Liver (tissue), 9 donors: ENCODE measurements around the gene PLXNA3. TPM values are rescaled to one million over a fixed set of nuclear protein-coding genes. Genes with fewer than 3 reads are reported as not detected.
A peak's percentile ranks its signal among the peaks of the same experiment; 100 is the strongest.

Experiments
- DNase-seq: peaks from one replicate; pipeline ENCODE4 v3.0.0-alpha.2; 2017; ENCODE audit warnings: low spot score
- H3K27ac ChIP-seq, 2 donors: one replicate each; pipeline ENCODE4 v1.7.0; 2013; ENCODE audit warnings: inconsistent platforms in 2 of 2, low read length in 2 of 2, control low read depth in 1 of 2, low read depth in 1 of 2, mild to moderate bottlenecking in 1 of 2
- H3K27me3 ChIP-seq, 4 donors: one replicate each; pipeline versions ENCODE4 v1.6.1 to v1.7.0; 2013; ENCODE audit warnings: low read length in 3 of 4, inconsistent platforms in 1 of 4, mild to moderate bottlenecking in 1 of 4, moderate library complexity in 1 of 4; ENCODE audit not compliant: control insufficient read depth in 4 of 4, insufficient read depth in 4 of 4
- H3K36me3 ChIP-seq, 4 donors: one replicate each; pipeline versions ENCODE4 v1.6.1 to v1.7.0; 2013; ENCODE audit warnings: low read length in 3 of 4, mild to moderate bottlenecking in 3 of 4, low read depth in 1 of 4, moderate library complexity in 1 of 4; ENCODE audit not compliant: control insufficient read depth in 4 of 4, insufficient read depth in 3 of 4
- H3K4me1 ChIP-seq, 4 donors: one replicate each; pipeline versions ENCODE4 v1.6.1 to v1.7.0; 2013; ENCODE audit warnings: low read length in 3 of 4, mild to moderate bottlenecking in 3 of 4, moderate library complexity in 1 of 4; ENCODE audit not compliant: control insufficient read depth in 4 of 4, insufficient read depth in 4 of 4
- H3K4me3 ChIP-seq, 3 donors: one replicate each; pipeline versions ENCODE4 v1.6.1 to v1.7.0; 2013; ENCODE audit warnings: low read length in 3 of 3, control low read depth in 1 of 3, low read depth in 1 of 3, mild to moderate bottlenecking in 1 of 3
- H3K9ac ChIP-seq, 2 donors: one replicate each; pipeline ENCODE4 v1.7.0; 2013; ENCODE audit warnings: low read length in 2 of 2, mild to moderate bottlenecking in 2 of 2, moderate library complexity in 2 of 2, control low read depth in 1 of 2, low read depth in 1 of 2
- H3K9me3 ChIP-seq, 4 donors: one replicate each; pipeline versions ENCODE4 v1.6.1 to v1.7.0; 2013; ENCODE audit warnings: low read length in 3 of 4; ENCODE audit not compliant: control insufficient read depth in 4 of 4
- FOXA1 ChIP-seq: IDR thresholded peaks from 2 replicates; pipeline ENCODE4 v1.6.1; 2016; ENCODE audit warnings: antibody characterized with exemption
- FOXA2 ChIP-seq: IDR thresholded peaks from 2 replicates; pipeline ENCODE4 v1.6.1; 2016; ENCODE audit warnings: antibody characterized with exemption
- GABPA ChIP-seq, 2 donors: IDR thresholded peaks in 1 of 2; conservative IDR thresholded peaks in 1 of 2; 2 replicates each; pipeline ENCODE4 v1.6.1; 2016; ENCODE audit warnings: antibody characterized with exemption in 2 of 2, mild to moderate bottlenecking in 1 of 2, moderate library complexity in 1 of 2
- HNF4A ChIP-seq, 2 donors: conservative IDR thresholded peaks; 2 replicates each; pipeline ENCODE4 v1.6.1; 2016; ENCODE audit warnings: antibody characterized with exemption in 2 of 2, mild to moderate bottlenecking in 2 of 2
- JUND ChIP-seq, 2 donors: IDR thresholded peaks; 2 replicates each; pipeline ENCODE4 v1.6.1; 2016; ENCODE audit warnings: antibody characterized with exemption in 2 of 2
- NR2F2 ChIP-seq: IDR thresholded peaks from 2 replicates; pipeline ENCODE4 v1.6.1; 2016; ENCODE audit warnings: antibody characterized with exemption
- SP1 ChIP-seq: IDR thresholded peaks from 2 replicates; pipeline ENCODE4 v1.6.1; 2018; ENCODE audit warnings: antibody characterized with exemption, mild to moderate bottlenecking
- TAF1 ChIP-seq: conservative IDR thresholded peaks from 2 replicates; pipeline ENCODE4 v1.6.1; 2016; ENCODE audit warnings: antibody characterized with exemption, mild to moderate bottlenecking
- YY1 ChIP-seq: IDR thresholded peaks from 2 replicates; pipeline ENCODE4 v1.6.1; 2016; ENCODE audit warnings: antibody characterized with exemption, mild to moderate bottlenecking
- WGBS: extraction: QIAGEN DNeasy Blood & Tissue Kit; methylation state at CpG from one replicate; pipeline ENCODE4 v1.1.7; 2013; 5-methylcytosine and 5-hydroxymethylcytosine counted together
- polyA plus RNA-seq, 2 donors: library from polyadenylated mRNA; stranded (reverse) in 1 of 2; unstranded in 1 of 2; fragments of 200-250 nt in 1 of 2; fragments of >200 nt in 1 of 2; fragmentation: Nextera tagmentation in 1 of 2; extraction: Ambion mirVana in 1 of 2; gene quantifications; one replicate each; pipeline versions ENCODE4 v1.2.1 to v1.2.3, GENCODE V29; 2013 to 2015
- total RNA-seq, 2 donors: library from RNA; depleted of rRNA; stranded (reverse); fragments of >200 nt; gene quantifications; one replicate each; pipeline ENCODE4 v1.2.3, GENCODE V29; 2014
- TF ChIP-seq, protein P1 (sequence below): IDR thresholded peaks from 2 replicates; pipeline ENCODE4 v1.6.1; 2016; ENCODE audit warnings: antibody characterized with exemption
- TF ChIP-seq, protein P2 (sequence below): fragments of 150-350 bp; IDR thresholded peaks from 2 replicates; pipeline ENCODE4 v1.5.1; 2017; ENCODE audit warnings: improper control_type of control experiment, low read depth, low read length; ENCODE audit not compliant: missing input control
- TF ChIP-seq, protein P3 (sequence below): IDR thresholded peaks from 2 replicates; pipeline ENCODE4 v1.6.1; 2016; ENCODE audit warnings: antibody characterized with exemption
- TF ChIP-seq, protein P4 (sequence below): IDR thresholded peaks from 2 replicates; pipeline ENCODE4 v1.6.1; 2016; ENCODE audit warnings: antibody characterized with exemption, mild to moderate bottlenecking
- donor health status: healthy.
- donor health status: healthy.
- donor health status: healthy.
- donor health status: healthy.
- donor health status: healthy.

Gene PLXNA3
- total and polyA plus RNA-seq, 4 donors, result 1.1 to 1.7 (median 1.5) TPM

DNA sequence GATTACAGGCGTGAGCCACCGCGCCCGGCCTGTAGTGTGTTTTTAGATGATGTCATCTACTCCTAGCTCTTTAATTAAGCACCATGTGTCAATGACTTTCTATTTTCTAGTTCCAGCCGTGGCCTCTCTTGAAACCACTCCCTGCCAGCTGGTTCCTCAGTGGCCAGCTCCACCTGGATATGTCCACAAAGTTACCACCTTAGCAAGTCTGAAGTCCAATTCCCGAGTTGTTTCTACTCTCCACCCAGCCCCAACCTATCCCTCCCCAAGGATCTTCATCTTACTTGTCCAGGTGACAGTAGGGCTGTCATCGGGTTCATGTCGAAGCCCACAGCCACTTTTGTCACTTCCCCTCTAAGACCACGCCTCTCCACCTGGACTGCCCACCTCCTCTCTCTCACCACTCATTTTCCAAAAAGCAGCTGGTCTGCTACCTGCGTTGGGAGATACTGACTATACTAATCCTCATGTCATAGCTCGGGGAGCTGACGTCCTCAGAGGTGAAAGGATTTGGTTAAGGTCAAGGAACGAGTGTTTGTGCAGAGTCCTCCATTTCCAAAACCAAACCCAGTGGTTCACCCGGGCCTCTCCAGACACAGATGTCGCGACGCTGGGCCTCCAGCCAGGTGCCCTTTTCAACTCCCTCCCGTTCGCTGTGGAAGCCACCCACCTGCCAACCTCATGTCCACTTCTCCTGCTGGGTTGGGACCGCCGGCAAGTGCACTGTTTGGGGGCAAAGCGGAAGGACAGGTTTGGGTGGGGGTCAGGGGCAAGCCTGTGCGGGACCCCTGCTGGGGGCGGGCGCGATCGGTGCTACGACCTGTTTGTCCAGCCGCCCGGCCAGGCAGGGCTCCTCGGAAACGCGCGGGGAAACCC lies 57.2 kb downstream of the PLXNA3 start:
- 15% methylated on average over 34 of the region's 34 CpGs for WGBS
- Histone ChIP-seq H3K4me1 (peaks cover 4 to 32% (median 15%) of the 10 kb centered on the region in 4 donors), H3K27me3 (no peaks in the 10 kb centered on the region), H3K9ac (peak overlapping the region; percentile 47 to 86), H3K27ac (peak overlapping the region; percentile 91 to 94), H3K36me3 (peaks cover 0 to 2% (median 0%) of the 10 kb centered on the region in 4 donors), H3K4me3 (peak overlapping the region; percentile 67 to 75 (median 71)), H3K9me3 (no peaks in the 10 kb centered on the region)
- TF ChIP-seq FOXA1 (no peak), TAF1 (no peak), HNF4A (conservative IDR thresholded peaks at IDR 0.05) (peak in 1 of 2 donors; percentile 33), SP1 (no peak), NR2F2 (peak; percentile 30)
- TF ChIP-seq, protein P1, sequence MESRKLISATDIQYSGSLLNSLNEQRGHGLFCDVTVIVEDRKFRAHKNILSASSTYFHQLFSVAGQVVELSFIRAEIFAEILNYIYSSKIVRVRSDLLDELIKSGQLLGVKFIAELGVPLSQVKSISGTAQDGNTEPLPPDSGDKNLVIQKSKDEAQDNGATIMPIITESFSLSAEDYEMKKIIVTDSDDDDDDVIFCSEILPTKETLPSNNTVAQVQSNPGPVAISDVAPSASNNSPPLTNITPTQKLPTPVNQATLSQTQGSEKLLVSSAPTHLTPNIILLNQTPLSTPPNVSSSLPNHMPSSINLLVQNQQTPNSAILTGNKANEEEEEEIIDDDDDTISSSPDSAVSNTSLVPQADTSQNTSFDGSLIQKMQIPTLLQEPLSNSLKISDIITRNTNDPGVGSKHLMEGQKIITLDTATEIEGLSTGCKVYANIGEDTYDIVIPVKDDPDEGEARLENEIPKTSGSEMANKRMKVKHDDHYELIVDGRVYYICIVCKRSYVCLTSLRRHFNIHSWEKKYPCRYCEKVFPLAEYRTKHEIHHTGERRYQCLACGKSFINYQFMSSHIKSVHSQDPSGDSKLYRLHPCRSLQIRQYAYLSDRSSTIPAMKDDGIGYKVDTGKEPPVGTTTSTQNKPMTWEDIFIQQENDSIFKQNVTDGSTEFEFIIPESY, result no peak
- DNase-seq, result no peak

DNA sequence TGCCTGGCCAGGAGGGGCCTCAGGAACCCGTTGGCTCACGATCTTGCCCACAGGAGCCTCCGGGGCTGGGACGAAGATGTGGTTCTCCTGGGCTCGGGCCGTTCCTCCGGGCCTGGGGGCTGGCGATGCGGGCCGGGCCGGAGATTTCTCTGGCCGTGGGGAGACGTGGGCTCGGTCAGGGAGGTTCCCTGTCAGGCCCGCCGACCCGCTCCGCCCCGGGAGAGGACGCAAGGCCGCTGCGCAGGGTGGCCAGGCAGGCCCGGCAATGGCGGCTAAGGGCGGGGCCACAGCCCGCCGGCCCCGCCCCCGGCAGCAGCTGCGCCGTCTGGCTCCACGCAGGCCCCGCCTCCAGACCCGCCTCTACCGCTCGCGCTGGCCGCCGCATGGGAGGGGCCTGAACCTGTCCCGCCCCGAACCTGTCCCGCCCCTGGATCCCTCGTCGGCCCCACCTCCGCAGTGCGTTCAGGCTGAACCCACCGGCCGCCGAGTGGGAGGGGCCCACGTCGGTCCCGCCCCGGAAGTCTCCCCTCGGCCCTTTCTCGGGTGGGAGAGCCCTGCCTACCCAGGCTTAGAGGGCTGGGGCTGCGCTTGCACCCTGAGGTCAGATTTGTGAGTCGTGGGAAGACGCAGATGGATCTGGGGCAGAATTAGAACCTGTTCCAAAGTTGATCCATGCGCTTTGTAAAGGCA lies 58.0 kb downstream of the PLXNA3 start, which contains the start of gene FAM3A:
Gene FAM3A, minus strand, starts transcription at position 267 of the 690 bp plus-strand sequence. CDS start 460 bp downstream, outside the sequence.
- peak within 1 kb of the TSS; percentile 91 to 94 for H3K27ac ChIP-seq
- H3K9me3 ChIP-seq, result no peaks in the 10 kb centered on the region
- peak; percentile 94 for DNase-seq
- WGBS, result 0% methylated on average over 58 of the region's 59 CpGs
- peak within 1 kb of the TSS; percentile 79 to 86 for H3K9ac ChIP-seq
- peak within 1 kb of the TSS; percentile 67 to 75 (median 71) for H3K4me3 ChIP-seq
- no peaks in the 10 kb centered on the region for H3K27me3 ChIP-seq
- H3K4me1 ChIP-seq, result peaks cover 4 to 32% (median 15%) of the 10 kb centered on the region in 4 donors
- TF ChIP-seq GABPA (IDR thresholded peaks at IDR 0.05 in 1 of 2, conservative IDR thresholded peaks at IDR 0.05 in 1 of 2) (peak in 1 of 2 donors; percentile 77), YY1 (peak; percentile 63), JUND (IDR thresholded peaks at IDR 0.05) (no peak), TAF1 (peak; percentile 36), FOXA2 (no peak), HNF4A (conservative IDR thresholded peaks at IDR 0.05) (no peak), SP1 (peak; percentile 56)
- TF ChIP-seq, protein P2, sequence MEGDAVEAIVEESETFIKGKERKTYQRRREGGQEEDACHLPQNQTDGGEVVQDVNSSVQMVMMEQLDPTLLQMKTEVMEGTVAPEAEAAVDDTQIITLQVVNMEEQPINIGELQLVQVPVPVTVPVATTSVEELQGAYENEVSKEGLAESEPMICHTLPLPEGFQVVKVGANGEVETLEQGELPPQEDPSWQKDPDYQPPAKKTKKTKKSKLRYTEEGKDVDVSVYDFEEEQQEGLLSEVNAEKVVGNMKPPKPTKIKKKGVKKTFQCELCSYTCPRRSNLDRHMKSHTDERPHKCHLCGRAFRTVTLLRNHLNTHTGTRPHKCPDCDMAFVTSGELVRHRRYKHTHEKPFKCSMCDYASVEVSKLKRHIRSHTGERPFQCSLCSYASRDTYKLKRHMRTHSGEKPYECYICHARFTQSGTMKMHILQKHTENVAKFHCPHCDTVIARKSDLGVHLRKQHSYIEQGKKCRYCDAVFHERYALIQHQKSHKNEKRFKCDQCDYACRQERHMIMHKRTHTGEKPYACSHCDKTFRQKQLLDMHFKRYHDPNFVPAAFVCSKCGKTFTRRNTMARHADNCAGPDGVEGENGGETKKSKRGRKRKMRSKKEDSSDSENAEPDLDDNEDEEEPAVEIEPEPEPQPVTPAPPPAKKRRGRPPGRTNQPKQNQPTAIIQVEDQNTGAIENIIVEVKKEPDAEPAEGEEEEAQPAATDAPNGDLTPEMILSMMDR, result no peak
- TF ChIP-seq, protein P3, sequence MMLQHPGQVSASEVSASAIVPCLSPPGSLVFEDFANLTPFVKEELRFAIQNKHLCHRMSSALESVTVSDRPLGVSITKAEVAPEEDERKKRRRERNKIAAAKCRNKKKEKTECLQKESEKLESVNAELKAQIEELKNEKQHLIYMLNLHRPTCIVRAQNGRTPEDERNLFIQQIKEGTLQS, result no peak
- TF ChIP-seq, protein P4, sequence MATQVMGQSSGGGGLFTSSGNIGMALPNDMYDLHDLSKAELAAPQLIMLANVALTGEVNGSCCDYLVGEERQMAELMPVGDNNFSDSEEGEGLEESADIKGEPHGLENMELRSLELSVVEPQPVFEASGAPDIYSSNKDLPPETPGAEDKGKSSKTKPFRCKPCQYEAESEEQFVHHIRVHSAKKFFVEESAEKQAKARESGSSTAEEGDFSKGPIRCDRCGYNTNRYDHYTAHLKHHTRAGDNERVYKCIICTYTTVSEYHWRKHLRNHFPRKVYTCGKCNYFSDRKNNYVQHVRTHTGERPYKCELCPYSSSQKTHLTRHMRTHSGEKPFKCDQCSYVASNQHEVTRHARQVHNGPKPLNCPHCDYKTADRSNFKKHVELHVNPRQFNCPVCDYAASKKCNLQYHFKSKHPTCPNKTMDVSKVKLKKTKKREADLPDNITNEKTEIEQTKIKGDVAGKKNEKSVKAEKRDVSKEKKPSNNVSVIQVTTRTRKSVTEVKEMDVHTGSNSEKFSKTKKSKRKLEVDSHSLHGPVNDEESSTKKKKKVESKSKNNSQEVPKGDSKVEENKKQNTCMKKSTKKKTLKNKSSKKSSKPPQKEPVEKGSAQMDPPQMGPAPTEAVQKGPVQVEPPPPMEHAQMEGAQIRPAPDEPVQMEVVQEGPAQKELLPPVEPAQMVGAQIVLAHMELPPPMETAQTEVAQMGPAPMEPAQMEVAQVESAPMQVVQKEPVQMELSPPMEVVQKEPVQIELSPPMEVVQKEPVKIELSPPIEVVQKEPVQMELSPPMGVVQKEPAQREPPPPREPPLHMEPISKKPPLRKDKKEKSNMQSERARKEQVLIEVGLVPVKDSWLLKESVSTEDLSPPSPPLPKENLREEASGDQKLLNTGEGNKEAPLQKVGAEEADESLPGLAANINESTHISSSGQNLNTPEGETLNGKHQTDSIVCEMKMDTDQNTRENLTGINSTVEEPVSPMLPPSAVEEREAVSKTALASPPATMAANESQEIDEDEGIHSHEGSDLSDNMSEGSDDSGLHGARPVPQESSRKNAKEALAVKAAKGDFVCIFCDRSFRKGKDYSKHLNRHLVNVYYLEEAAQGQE, result peak; percentile 51
- peaks cover 0 to 2% (median 0%) of the 10 kb centered on the region in 4 donors for H3K36me3 ChIP-seq
